GM21619 (cell line): Measurements from ENCODE around the gene GGT1.
"Not testable (repeated sequence)": the region's sequence is repeated elsewhere in the genome, so short reads cannot be mapped to it uniquely, and the experiment has no call there.

ENCODE experiments used
- ATAC-seq: cut with Tn5 transposase; IDR thresholded peaks from one replicate; pipeline ENCODE4 v1.9.1; 2021; ENCODE audit not compliant: unreplicated experiment

The GGT1 gene

GRCh38 chr22:24583221-24584165 is 19.5 kb upstream of the GGT1 start:
- ATAC-seq, result no peak

GRCh38 chr22:24584166-24584790 is 18.7 kb upstream of the GGT1 start:
- ATAC-seq, result no peak

GRCh38 chr22:24584871-24585411 is 18.1 kb upstream of the GGT1 start:
- no peak for ATAC-seq

GRCh38 chr22:24585461-24585860 is 17.5 kb upstream of the GGT1 start:
- ATAC-seq, result no peak

GRCh38 chr22:24585927-24586546 is 17.0 kb upstream of the GGT1 start:
- no peak for ATAC-seq

- ATAC-seq, result no peak
These were observed 15.7 kb upstream of the GGT1 start for GRCh38 chr22:24587251-24587650.

- no peak for ATAC-seq
These were observed 15.0 kb upstream of the GGT1 start for GRCh38 chr22:24587948-24588347.

- no peak for ATAC-seq
These were observed 14.6 kb upstream of the GGT1 start for GRCh38 chr22:24588381-24588756.

- no peak for ATAC-seq
These were observed 14.1 kb upstream of the GGT1 start for GRCh38 chr22:24588757-24589481.

GRCh38 chr22:24589518-24590030 is 13.4 kb upstream of the GGT1 start:
- ATAC-seq, result no peak

GRCh38 chr22:24590596-24591173 is 12.3 kb upstream of the GGT1 start:
- no peak for ATAC-seq

- no peak for ATAC-seq
These were observed 11.6 kb upstream of the GGT1 start for GRCh38 chr22:24591286-24591830.

- ATAC-seq, result no peak
These were observed 10.7 kb upstream of the GGT1 start for GRCh38 chr22:24592058-24592850.

- ATAC-seq, result peak; percentile 78
These were observed 10.0 kb upstream of the GGT1 start, which contains the start of gene LRRC75B for GRCh38 chr22:24592851-24593558. TSS of gene LRRC75B (minus strand) at chr22:24593073. CDS start at chr22:24593039, 34 bp downstream.

GRCh38 chr22:24593559-24593835 is 9.5 kb upstream of the GGT1 start:
- ATAC-seq, result not testable (repeated sequence)

GRCh38 chr22:24593836-24594568 is 9.0 kb upstream of the GGT1 start:
- no peak for ATAC-seq

- no peak for ATAC-seq
These were observed 8.3 kb upstream of the GGT1 start for GRCh38 chr22:24594569-24595120.

- no peak for ATAC-seq
These were observed 7.8 kb upstream of the GGT1 start for GRCh38 chr22:24595228-24595627.
